GM21390 (cell line): ENCODE measurements around the gene TRPV5.

Source experiments
- ATAC-seq: cut with Tn5 transposase; IDR thresholded peaks from one replicate; pipeline ENCODE4 v1.9.1; 2021; ENCODE audit not compliant: unreplicated experiment

The TRPV5 gene

GRCh38 chr7:142941541-142941940 lies 8.0 kb upstream of the TRPV5 start:
- no peak for ATAC-seq

- ATAC-seq, result no peak
These were observed 7.5 kb upstream of the TRPV5 start for GRCh38 chr7:142940966-142941535.

GRCh38 chr7:142939226-142939910 lies 5.8 kb upstream of the TRPV5 start, which contains the start of gene LLCFC1:
TSS of gene LLCFC1 (plus strand) at chr7:142939484. CDS start at chr7:142939622, 138 bp downstream.
- no peak for ATAC-seq

DNA sequence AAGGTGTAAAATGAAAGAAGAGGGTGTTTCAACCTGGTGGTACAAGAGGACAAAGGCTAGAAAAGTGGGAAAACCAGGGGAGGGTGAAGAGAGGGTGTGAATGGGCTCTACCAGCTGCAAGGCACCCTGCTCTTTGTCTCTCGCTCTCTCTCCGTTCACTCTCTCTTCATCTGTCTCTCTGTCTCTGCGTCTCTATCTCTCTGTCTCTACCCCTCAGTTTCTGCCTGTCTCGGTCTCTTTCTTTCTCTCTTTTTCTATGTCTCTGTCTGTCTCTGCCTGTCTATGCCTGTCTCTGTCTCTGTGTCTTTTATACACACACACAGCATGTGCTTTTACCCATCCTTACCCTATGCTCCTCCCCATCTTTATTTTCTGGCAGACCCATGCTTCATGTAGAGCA lies 5.1 kb upstream of the TRPV5 start:
- no peak for ATAC-seq

- ATAC-seq, result no peak
These were observed 2.5 kb upstream of the TRPV5 start for GRCh38 chr7:142935941-142936565.

DNA sequence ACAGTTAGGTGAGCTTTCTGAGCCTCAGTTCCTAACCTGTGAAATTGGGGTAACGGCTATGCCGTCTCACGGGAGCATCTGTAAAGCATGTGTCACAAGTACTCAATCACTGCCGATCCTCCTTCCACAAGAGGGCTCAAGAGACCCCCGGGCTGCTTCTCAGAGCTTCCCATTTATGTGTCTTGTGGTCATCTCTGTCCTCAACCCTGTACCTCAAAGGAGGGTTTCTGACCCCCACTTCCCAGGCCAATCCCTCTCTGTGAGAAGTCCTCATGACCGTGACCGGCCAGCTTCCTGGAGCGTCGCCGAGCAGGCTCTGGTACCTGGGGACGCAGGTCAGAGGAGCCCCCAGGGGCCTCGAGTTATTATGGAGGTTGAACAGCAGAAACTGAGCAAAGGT lies 510 bp upstream of the TRPV5 start:
- ATAC-seq, result no peak

- no peak for ATAC-seq
These were observed 462 bp downstream of the TRPV5 start for GRCh38 chr7:142933092-142933475.

- ATAC-seq, result no peak
These were observed 1.0 kb downstream of the TRPV5 start for GRCh38 chr7:142932386-142933091.

GRCh38 chr7:142930126-142930730 lies 3.3 kb downstream of the TRPV5 start:
- no peak for ATAC-seq

DNA sequence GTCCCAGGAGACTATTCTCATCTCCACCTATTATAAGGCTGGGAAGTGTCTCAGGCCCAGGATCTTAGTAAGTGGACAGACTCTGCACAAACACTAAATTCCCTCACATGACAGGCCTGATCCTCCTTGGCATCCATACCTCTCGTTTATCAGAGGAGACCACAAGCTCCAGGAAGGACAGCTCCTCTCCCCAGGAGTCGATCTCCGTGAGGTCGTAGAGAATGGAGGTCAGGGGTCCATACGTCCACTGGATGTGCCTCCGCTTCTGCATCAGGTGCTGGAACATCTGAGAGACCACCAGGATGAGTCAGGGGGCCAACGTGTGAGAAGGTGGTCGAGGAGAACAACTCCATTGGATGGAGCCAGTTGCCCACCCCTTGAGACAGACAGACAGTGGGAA lies 5.6 kb downstream of the TRPV5 start:
- no peak for ATAC-seq

DNA sequence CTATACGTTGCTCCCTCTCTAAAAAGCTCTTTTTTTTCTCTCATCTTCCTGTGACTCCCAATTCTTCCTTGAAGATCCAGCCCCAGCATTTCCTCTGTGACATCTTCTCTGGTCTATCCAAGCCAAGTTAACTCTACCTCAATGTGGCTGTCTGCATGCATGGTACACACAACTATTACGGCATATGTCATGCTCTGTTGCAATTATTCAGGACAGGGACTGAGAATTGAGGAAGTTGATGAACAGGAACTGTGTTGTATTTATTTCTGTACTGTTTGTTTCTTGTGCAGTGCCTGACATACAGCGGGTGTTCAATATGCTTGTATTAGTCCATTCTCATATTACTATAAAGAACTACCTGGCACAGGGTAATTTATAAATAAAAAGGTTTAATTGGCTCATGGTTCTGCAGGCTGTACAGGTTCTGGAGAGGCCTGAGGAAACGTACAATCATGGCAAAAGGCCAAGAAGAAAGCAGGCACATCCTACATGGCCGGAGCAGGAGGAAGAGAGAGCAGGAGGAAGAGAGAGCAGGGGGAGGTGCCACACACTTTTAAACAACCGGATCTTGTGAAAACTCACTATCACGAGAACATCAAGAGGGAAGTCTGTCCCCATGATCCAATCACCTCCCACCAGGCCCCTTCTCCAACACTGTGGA lies 6.3 kb downstream of the TRPV5 start:
- ATAC-seq, result no peak

DNA sequence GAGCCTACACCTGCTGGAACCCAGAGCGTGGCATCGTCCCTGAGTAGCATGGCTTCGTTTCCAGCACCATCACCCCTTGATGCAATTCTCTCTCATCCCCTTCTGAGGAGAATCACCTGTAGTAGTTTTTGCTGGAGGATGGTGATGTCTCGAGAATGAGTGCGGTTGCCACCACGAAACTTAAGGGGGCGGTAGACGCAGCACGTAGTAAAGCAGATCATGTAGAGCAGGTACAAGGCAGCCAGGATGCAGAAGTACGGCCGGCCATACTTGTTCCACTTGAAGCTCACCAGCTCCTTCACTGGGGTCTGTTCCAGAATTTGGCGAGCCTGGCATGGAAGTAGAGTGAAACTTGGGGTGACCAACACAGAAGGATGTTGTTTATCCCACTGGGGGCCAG lies 8.1 kb downstream of the TRPV5 start:
- no peak for ATAC-seq

- no peak for ATAC-seq
These were observed 10.2 kb downstream of the TRPV5 start for GRCh38 chr7:142923391-142923790.

DNA sequence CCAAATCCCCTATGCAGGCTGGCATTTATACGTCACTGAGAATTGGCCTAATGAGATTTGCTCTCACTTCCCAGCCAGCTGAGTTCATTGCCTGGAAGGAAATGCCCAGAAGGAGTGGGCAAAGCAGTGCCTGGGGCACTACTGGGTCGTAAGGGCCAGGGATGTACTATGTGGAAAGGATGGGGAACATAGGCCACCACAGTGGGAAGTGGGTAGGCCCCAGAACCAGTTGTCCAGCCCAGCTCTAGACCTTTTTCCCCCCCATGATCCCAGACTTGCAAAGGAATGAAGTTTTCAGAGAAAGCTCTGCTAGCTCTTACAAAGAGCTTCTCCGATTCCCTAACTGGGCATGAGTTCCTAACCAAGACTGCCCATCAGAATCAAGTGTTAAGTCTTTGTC lies 13.9 kb downstream of the TRPV5 start:
- no peak for ATAC-seq

GRCh38 chr7:142918901-142919300 lies 14.6 kb downstream of the TRPV5 start:
- no peak for ATAC-seq

DNA sequence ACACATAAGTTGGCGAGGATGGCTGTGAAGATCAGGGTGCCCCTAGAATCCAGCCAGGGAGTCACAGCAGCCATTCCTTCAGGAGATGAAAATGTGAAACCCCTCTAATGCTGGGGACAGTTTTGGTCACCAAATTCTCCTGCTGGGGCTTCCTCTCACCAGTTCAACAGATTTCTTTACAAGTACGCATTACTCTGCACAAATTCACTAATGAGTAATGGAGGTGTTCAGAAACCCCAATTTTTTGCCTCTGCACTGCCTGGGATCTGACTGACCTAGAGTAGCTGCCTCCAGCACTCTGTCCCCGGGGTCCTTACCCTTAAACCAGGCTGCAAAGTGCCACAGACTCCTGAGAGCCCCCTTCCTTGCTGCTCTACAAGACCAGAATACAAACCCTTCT lies 16.1 kb downstream of the TRPV5 start:
- ATAC-seq, result no peak

DNA sequence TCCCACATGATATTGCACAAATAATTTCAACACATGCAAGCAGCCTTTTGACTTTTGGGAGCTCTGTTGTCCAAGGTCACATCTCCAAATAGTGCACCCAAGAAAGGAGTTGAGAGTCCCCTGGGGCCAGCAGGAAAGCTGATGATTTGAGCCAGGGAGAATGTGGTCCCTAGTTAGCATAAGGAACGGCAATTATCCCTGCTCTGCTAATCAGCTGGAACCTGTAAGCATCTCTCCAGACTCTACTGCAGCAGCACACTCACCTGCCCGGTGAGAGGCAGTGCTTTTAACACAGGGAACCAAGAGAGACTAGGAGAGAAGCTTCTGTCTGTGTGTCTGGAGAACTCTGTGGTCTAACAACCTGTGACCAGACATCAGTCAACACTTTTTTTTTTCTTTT lies 17.0 kb downstream of the TRPV5 start:
- ATAC-seq, result no peak

DNA sequence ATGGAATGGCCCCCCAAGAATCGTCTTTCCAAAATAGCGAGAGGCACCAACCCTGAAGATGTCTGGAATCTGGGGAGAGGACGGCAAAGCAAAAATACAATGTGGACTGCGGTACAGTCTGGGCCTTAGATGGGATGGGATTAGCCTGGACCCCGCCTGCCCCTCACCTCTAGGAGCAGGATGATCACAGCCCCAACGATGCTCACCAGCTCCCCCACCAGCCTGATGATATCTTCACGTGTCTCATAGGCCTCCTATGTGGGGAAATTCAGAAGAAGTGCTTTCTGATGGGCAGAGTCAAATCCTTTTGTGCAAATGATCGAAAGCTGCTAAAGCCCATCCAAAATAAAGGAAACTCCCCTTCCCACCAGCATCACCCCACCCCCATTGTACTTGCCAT lies 18.2 kb downstream of the TRPV5 start:
- ATAC-seq, result no peak

DNA sequence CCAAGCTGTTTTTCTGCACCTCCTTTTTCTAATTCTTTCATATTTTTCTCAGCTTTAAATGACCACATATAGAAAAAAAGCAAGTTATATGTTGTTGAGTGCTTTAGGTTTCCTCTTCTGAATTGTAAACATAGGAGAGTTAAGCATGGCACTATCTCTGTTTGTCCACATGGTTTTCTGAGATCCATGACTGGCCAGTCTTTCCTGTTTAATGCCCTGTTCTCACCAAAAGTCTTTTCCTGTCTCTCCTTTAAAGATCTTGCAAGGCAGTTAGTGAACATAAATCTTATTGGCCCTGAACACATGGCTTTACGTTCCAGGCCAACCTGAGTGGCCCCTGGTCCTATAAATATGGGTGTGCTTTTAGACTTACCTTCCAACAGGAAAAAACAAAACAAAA lies 19.4 kb downstream of the TRPV5 start:
- no peak for ATAC-seq

GRCh38 chr7:142913566-142913965 lies 20.0 kb downstream of the TRPV5 start:
- ATAC-seq, result no peak

DNA sequence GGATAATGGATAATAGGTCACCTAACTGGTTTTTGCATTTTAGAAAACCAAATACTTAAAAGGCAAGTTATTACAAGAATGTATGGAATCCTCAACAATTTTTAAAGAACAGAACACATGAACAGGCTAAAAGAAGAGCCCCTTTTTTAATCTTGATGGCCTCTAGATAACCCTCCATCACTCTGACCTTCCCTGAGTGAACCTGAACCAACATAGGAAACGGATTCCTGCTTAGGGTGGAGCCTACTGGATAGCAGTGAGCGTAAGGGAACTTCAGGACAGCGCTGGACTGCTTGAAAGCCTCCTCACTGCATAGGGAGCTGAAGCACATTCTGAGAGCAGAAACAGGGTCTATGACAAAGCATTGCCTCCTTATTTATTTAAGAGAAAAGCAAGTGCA lies 20.5 kb downstream of the TRPV5 start:
- no peak for ATAC-seq
